22Rv1 (cell line): ENCODE measurements around the gene CLEC6A.

Source experiments
- H3K27ac ChIP-seq: fragments of 450-650 bp; 2 replicates; pipeline ENCODE4 v1.5.1; 2017
- ZFX ChIP-seq: fragments of 450-650 bp; IDR thresholded peaks from 2 replicates; pipeline ENCODE4 v1.6.1; 2017; ENCODE audit warnings: antibody characterized with exemption, borderline replicate concordance
- TF ChIP-seq, protein P1 (sequence below): fragments of 450-650 bp; IDR thresholded peaks from 2 replicates; pipeline ENCODE4 v1.5.1; 2017; ENCODE audit warnings: mild to moderate bottlenecking

The CLEC6A gene

DNA sequence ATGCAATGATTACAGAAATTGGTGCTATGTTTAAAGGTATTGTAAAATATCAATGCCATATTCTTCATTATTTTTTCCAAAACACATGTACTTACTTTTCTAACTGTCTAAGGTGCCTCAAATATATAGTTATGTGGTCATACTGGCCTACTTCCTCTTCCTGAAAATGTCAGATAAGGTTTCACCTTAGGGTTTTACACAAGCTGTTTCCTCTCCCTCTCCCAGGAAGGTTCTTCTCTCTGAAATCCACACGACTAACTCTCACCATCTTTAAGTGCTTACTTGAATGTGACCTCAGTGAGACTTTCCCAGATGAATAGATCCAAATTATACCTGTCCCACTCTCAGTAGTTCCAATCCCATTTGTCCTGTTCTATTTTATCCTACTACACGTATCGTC, 46.0 kb downstream of the CLEC6A start:
- H3K27ac ChIP-seq = no peak overlapping the region
- TF ChIP-seq, protein P1, sequence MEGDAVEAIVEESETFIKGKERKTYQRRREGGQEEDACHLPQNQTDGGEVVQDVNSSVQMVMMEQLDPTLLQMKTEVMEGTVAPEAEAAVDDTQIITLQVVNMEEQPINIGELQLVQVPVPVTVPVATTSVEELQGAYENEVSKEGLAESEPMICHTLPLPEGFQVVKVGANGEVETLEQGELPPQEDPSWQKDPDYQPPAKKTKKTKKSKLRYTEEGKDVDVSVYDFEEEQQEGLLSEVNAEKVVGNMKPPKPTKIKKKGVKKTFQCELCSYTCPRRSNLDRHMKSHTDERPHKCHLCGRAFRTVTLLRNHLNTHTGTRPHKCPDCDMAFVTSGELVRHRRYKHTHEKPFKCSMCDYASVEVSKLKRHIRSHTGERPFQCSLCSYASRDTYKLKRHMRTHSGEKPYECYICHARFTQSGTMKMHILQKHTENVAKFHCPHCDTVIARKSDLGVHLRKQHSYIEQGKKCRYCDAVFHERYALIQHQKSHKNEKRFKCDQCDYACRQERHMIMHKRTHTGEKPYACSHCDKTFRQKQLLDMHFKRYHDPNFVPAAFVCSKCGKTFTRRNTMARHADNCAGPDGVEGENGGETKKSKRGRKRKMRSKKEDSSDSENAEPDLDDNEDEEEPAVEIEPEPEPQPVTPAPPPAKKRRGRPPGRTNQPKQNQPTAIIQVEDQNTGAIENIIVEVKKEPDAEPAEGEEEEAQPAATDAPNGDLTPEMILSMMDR = no peak
- no peak for TF ChIP-seq ZFX

DNA sequence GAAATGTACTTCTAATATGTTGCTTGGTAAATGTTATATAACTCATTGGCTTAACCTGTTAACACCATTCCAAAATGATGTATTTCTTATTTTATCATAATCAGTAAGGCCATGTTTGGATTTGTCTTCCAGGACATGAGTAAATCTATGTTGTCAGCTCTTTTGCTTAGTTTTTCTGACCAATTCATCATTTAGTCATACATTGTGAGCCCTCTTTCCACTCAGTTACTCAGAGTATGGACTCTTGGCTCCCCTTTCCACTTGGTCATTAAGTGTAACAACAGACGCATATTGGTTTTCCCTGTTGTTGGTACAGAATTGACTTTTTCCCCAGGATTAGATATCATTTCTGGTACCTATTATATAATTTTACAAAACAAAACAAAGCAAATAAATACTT, 48.6 kb downstream of the CLEC6A start:
- TF ChIP-seq, protein P1 = no peak

DNA sequence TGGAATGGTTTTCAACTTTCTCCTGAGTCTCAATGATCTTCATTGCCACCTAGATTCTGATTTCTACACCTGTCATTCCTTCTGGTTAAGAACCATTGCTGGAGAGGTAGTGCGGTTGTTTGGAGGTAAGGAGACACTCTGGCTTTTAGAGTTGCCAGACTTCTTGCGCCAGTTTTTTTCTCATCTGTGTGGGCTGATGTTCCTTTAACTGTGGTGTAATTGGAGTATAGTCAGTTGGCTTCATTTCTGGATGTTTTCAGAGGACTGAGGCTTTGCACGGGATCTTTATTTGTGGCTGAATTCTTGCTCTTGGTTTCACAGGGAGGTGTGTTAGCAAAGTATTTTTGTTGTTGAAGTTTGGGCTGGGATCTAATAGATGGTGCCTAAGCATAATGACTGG, 51.8 kb downstream of the CLEC6A start:
- TF ChIP-seq, protein P1 = no peak
- TF ChIP-seq ZFX = no peak
- H3K27ac ChIP-seq = no peak overlapping the region

More for the DNA sequence above, 48.6 kb downstream of the CLEC6A start:
- H3K27ac ChIP-seq = no peak overlapping the region

DNA sequence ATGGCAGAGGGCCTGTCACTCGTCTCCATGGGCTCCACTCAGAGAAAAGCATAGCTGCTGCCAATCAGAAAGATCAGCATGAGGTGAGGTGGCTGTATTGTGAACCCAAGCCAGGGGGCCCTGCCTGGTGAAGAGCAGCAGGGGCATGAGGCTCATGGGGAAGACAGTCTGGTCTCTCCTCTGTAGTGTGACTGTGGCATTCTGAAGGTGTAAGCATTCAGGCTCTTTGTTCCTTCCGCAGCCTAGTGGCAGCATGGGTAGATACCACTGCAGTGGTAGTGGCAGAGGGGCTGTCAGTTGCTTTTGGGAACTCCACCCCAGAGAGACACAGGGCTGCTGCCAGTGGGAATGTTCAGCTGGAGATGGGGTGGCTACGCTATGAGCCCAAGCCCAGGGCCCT, 52.5 kb downstream of the CLEC6A start:
- H3K27ac ChIP-seq = no peak overlapping the region
- no peak for TF ChIP-seq ZFX
- TF ChIP-seq, protein P1 = no peak

DNA sequence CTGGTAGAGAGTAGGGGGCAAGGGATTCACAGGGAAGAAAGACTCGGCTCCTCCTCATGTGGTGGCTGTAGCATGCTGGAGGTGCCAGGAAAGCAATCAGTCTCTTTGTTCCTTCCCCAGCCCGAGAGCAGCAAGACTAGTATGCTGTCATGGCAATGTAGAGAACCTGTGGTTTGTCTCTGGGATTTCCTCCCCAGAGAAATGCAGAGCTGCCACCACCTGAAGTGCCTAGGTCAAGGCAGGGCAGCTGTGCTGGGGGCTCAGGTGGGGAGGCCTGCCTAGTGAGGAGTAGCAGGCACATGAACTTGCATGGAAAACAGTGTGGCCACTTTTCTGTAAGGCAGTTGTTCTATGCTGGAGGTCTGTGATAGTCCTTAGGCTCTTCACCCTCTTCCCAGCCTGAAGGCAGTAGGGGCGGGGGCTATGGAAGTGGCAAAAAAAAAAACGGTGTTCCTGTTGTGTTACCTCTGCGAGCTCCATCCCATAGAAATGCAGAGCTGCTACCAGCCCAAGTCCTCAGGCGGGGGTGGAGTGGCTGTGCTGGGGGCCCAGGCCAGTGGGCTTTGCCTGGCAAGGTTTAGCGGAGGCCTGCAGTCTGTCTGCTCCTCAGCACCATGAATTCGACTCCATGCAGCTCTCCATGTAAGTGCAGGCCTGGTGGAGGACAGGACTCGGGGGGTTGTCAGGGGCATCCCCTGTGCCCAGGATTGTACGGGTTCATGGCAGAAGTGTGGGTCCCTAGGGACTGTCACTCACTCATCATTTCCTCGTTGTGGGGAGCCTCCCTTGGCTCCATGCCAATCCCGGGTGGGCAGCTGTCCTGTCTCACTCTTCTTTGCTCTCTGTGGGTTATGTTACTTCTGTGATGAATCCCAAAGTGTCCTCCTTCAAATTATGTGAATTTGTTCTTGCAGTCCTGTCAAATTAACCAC, 53.4 kb downstream of the CLEC6A start:
- no peak overlapping the region for H3K27ac ChIP-seq
- TF ChIP-seq, protein P1 = no peak
- no peak for TF ChIP-seq ZFX

DNA sequence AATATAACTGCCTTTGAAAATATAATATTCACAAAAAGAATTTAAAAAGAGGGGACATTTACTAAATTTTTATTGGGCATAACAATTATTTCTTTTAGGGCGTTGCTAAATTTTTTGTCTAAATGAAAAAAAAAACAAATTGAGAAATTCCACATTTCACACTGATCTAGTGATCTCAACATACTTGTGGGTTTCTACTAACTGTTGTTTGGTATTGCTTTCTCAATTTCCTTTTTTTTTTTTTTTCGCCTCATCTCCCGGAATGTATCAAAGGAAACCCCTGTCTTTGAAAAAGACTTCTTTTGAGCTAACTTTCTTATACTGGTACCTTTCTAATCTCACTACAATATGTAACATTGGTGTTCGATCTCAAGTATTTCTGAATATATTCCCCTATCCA, 57.5 kb downstream of the CLEC6A start, which contains the start of gene CLEC4D:
Gene CLEC4D, plus strand, starts transcription at position 248 of the 400 bp plus-strand sequence. CDS start 230 bp downstream, outside the sequence.
- no peak for TF ChIP-seq ZFX
- TF ChIP-seq, protein P1 = no peak
- no peak within 1 kb of the TSS for H3K27ac ChIP-seq

DNA sequence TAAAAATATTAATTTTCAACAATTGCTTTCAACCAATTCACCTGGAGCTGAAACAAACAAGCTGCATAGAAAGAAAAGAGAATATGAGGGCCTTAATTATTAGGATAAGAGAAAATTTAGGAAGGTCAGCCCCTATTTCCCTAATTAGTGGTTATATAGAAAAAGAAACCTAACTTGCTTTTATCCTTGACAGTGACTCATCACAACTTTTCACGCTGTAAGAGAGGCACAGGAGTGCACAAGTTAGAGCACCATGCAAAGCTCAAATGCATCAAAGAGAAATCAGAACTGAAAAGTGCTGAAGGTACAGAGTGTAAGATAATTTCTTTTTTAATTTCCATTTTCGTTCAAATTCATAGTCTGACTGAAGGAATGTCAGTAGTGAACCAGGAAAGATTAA, 62.2 kb downstream of the CLEC6A start:
- no peak overlapping the region for H3K27ac ChIP-seq
- TF ChIP-seq ZFX = no peak
- TF ChIP-seq, protein P1 = no peak
